NB4 (cell line): ENCODE results near the gene TP73.

Experiments
- CTCF ChIP-seq: IDR thresholded peaks from one replicate; pipeline ENCODE4 v1.5.1; 2012; ENCODE audit warnings: low read depth, low read length
- POLR2A ChIP-seq: IDR thresholded peaks from 2 replicates; pipeline ENCODE4 v1.6.1; 2011; ENCODE audit warnings: mild to moderate bottlenecking; ENCODE audit not compliant: insufficient read length; ENCODE audit errors: extremely low read depth

DNA sequence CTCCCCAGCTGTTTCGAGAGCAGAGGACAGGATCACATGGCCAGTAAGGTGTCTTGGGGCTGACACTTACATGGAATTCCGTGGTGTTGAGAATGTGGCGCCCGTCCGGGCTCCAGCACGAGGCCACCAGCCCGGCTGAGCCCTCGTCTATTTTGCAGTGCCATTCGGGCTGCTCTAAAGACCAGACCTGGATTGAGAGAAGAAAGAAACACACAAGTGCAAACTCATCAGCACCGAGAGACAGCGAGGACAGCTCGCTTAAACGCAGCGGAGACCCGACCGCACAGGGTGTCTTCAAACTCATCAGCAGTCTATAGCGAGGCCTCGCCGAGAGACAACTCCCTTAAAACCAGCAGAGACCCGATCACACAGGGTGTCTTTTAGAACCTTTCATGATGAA is 5.7 kb upstream of the TP73 start:
- TF ChIP-seq CTCF, result no peak
- no peak for TF ChIP-seq POLR2A
